ENCODE results near the gene GNAT3. TPM values are rescaled to one million over a fixed set of nuclear protein-coding genes. Genes with fewer than 3 reads are reported as not detected.

The GNAT3 gene
- total RNA-seq, 4 donors from 2014 or later = not detected

GRCh38 chr7:80458822-80459725, 52.8 kb downstream of the GNAT3 start:
- TF ChIP-seq, protein P1, sequence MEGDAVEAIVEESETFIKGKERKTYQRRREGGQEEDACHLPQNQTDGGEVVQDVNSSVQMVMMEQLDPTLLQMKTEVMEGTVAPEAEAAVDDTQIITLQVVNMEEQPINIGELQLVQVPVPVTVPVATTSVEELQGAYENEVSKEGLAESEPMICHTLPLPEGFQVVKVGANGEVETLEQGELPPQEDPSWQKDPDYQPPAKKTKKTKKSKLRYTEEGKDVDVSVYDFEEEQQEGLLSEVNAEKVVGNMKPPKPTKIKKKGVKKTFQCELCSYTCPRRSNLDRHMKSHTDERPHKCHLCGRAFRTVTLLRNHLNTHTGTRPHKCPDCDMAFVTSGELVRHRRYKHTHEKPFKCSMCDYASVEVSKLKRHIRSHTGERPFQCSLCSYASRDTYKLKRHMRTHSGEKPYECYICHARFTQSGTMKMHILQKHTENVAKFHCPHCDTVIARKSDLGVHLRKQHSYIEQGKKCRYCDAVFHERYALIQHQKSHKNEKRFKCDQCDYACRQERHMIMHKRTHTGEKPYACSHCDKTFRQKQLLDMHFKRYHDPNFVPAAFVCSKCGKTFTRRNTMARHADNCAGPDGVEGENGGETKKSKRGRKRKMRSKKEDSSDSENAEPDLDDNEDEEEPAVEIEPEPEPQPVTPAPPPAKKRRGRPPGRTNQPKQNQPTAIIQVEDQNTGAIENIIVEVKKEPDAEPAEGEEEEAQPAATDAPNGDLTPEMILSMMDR (IDR thresholded peaks at IDR 0.05) = no peak
- TF ChIP-seq POLR2A (IDR thresholded peaks at IDR 0.05) = no peak
- 82 to 84% methylated on average over 6 of the region's 6 CpGs for WGBS, 2 donors
- no peaks in the 10 kb centered on the region for H3K36me3 ChIP-seq
- H3K9me3 ChIP-seq = no peaks in the 10 kb centered on the region
- no peak overlapping the region for H3K4me3 ChIP-seq (replicated peaks in 1 of 3)
- intact Hi-C loops (cut with DNase I) = no loop called here
- H3K4me1 ChIP-seq = no peaks in the 10 kb centered on the region
- no peak overlapping the region for H3K27ac ChIP-seq
- no peak for DNase-seq
- no peaks in the 10 kb centered on the region for H3K27me3 ChIP-seq

DNA sequence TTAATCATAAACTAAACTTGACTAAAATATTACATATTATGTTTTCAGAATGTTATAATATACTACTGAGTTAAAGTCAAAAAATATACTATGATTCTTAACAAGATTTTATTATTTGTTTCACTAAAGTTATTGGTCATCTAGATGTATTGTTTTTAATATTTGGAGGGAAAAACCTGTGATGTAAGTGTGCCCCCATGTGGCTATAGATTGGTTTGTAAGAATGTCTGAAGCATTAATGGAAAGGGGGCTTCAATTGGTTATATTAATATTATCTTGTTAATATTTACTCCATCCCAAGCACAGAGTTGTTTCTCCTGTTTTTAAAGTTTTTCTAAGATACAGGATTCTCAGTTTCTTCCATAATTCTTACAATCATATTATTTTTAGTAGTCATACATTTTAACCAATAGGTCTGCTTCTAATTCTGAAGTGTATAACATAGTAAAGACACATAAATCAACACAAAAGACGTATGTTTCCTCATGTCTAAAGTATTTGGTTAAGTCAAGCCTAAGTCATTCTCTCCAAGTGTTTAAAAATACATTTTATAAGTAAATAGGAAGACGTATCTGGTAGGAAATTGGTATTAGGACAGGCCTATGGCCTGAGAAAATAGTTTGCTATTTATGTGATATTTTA, 58.0 kb downstream of the GNAT3 start:
- no peak overlapping the region for H3K27ac ChIP-seq
- 70 to 77% methylated on average over 2 of the region's 2 CpGs for WGBS, 2 donors
- TF ChIP-seq, protein P1 (IDR thresholded peaks at IDR 0.05) = peak in 3 of 6 experiments; percentile 31 to 40 (median 38)
- no peak for TF ChIP-seq POLR2A (IDR thresholded peaks at IDR 0.05)
- H3K27me3 ChIP-seq = no peaks in the 10 kb centered on the region
- no peaks in the 10 kb centered on the region for H3K9me3 ChIP-seq
- DNase-seq = no peak
- H3K4me3 ChIP-seq (replicated peaks in 1 of 3) = no peak overlapping the region
- H3K4me1 ChIP-seq = no peaks in the 10 kb centered on the region
- H3K36me3 ChIP-seq = no peaks in the 10 kb centered on the region
- intact Hi-C loops (cut with DNase I) = loop anchor here (5.0 kb wide), 1 partner anchor 397 kb away; no protein-coding TSS in a partner anchor

- TF ChIP-seq POLR2A (IDR thresholded peaks at IDR 0.05) = no peak
- TF ChIP-seq, protein P1 (IDR thresholded peaks at IDR 0.05) = no peak
- H3K9me3 ChIP-seq = no peaks in the 10 kb centered on the region
- intact Hi-C loops (cut with DNase I) = loop anchor here (5.0 kb wide), 1 partner anchor 393 kb away; no protein-coding TSS in a partner anchor
- H3K27ac ChIP-seq = no peak overlapping the region
- H3K27me3 ChIP-seq = no peaks in the 10 kb centered on the region
- H3K4me3 ChIP-seq (replicated peaks in 1 of 3) = no peak overlapping the region
- H3K4me1 ChIP-seq = no peaks in the 10 kb centered on the region
- 67 to 72% methylated on average over 6 of the region's 6 CpGs for WGBS, 2 donors
- H3K36me3 ChIP-seq = no peaks in the 10 kb centered on the region
- no peak for DNase-seq
Observed at GRCh38 chr7:80450621-80451308, 61.1 kb downstream of the GNAT3 start.

GRCh38 chr7:80449836-80450235, 62.0 kb downstream of the GNAT3 start:
- 83 to 86% methylated on average over 4 of the region's 4 CpGs for WGBS, 2 donors
- H3K4me3 ChIP-seq (replicated peaks in 1 of 3) = no peak overlapping the region
- intact Hi-C loops (cut with DNase I) = loop anchor here (5.0 kb wide), 1 partner anchor 393 kb away; no protein-coding TSS in a partner anchor
- no peaks in the 10 kb centered on the region for H3K4me1 ChIP-seq
- no peaks in the 10 kb centered on the region for H3K9me3 ChIP-seq
- no peaks in the 10 kb centered on the region for H3K36me3 ChIP-seq
- H3K27me3 ChIP-seq = no peaks in the 10 kb centered on the region
- TF ChIP-seq POLR2A (IDR thresholded peaks at IDR 0.05) = no peak
- TF ChIP-seq, protein P1 (IDR thresholded peaks at IDR 0.05) = no peak
- H3K27ac ChIP-seq = no peak overlapping the region
- DNase-seq = no peak
